ENCODE results near the gene SYNC. TPM values are rescaled to one million over a fixed set of nuclear protein-coding genes. Genes with fewer than 3 reads are reported as not detected.

Gene SYNC
- total and polyA plus RNA-seq, 2 of the 8 experiments (the other 6 are each of a cell fraction or from before 2014, with no cell fraction given): 0.06 to 0.17 TPM

- ChIA-PET POLR2A (ENCODE audit: partially characterized antibody) (interaction anchor here (0.9 to 9.6 kb wide), 3 partner anchors 13 to 55 kb away, joined by 4 to 152 read pairs (median 5); no protein-coding TSS in a partner anchor), CTCF (ENCODE audit: partially characterized antibody) (interaction anchor here (0.8 to 10.5 kb wide), 3 partner anchors 31 to 198 kb away, joined by 3 to 329 read pairs (median 4); no protein-coding TSS in a partner anchor)
- Histone ChIP-seq H3K79me1 (ENCODE audit: low read depth, low read length) (no peaks in the 10 kb centered on the region), H2BK5ac (ENCODE audit: low read depth, low read length) (0 out of 2 replicates have a peak overlapping the region, but pooled peaks have one; percentile 35), H2BK12ac (ENCODE audit: low read depth, low read length) (peak overlapping the region; percentile 68; the same call in 1 of the 2 replicates), H2BK20ac (ENCODE audit: low read length) (peak overlapping the region; percentile 86; the same call in 1 of the 2 replicates), H3K56ac (replicated peaks; ENCODE audit: insufficient read length, low read depth, low read length) (no peak overlapping the region), H3K79me2 (ENCODE audit: control insufficient read depth in 1 of 2, insufficient read depth in 2 of 2, low read length in 2 of 2) (no peaks in the 10 kb centered on the region), H3K9me3 (ENCODE audit: insufficient read depth in 2 of 2, low read depth in 1 of 2, low read length in 1 of 2) (no peaks in the 10 kb centered on the region), H3K14ac (ENCODE audit: insufficient read length) (no peak overlapping the region), H3K23me2 (ENCODE audit: low read depth, low read length) (no peaks in the 10 kb centered on the region), H4K5ac (ENCODE audit: insufficient read length, low read depth, low read length) (no peak overlapping the region), H3K27ac (ENCODE audit: low read depth, low read length) (no peak overlapping the region), H3K4me3 (ENCODE audit: extremely low read depth in 1 of 4, insufficient read depth in 2 of 4, low read depth in 3 of 4, low read length in 4 of 4) (no peak overlapping the region), H2BK120ac (replicated peaks; ENCODE audit: low read depth, low read length) (no peak overlapping the region), H3K18ac (ENCODE audit: extremely low read depth, low read length) (no peak overlapping the region), H4K20me1 (replicated peaks in 1 of 2; ENCODE audit: control insufficient read depth in 1 of 2, insufficient read depth in 2 of 2, low read length in 2 of 2) (no peaks in the 10 kb centered on the region), H4K8ac (ENCODE audit: extremely low read depth, insufficient read depth, low read length) (no peak overlapping the region), H3K4me2 (ENCODE audit: insufficient read depth in 1 of 2, low read depth in 2 of 2, low read length in 2 of 2) (no peak overlapping the region), H2BK15ac (ENCODE audit: low read length) (peak overlapping the region; percentile 93; the same call in 1 of the 2 replicates), H3K27me3 (replicated peaks in 1 of 4; ENCODE audit: control insufficient read depth in 3 of 4, extremely low read depth in 1 of 4, insufficient read depth in 3 of 4, low read length in 3 of 4) (no peaks in the 10 kb centered on the region; a peak in 1 of 7 replicates), H3K23ac (ENCODE audit: insufficient read length) (no peak overlapping the region), H3K36me3 (ENCODE audit: control insufficient read depth in 2 of 4, insufficient read depth in 4 of 4, low read length in 3 of 4) (no peaks in the 10 kb centered on the region), H3K4ac (replicated peaks; ENCODE audit: insufficient read length, low read depth, low read length) (no peak overlapping the region), H2AK5ac (ENCODE audit: low read depth, low read length) (peak overlapping the region; percentile 93; the same call in 1 of the 2 replicates), H2AFZ (ENCODE audit: low read length) (no peak overlapping the region), H3K9ac (replicated peaks in 1 of 4; ENCODE audit: extremely low read depth in 1 of 4, low read depth in 3 of 4, low read length in 3 of 4) (no peak overlapping the region), H3K4me1 (replicated peaks in 1 of 4; ENCODE audit: control insufficient read depth in 3 of 4, insufficient read depth in 4 of 4, low read length in 3 of 4) (peaks cover 0 to 13% (median 12%) of the 10 kb centered on the region in 4 experiments; a peak in 6 of 7 replicates), H4K91ac (replicated peaks; ENCODE audit: insufficient read length, low read length) (no peak overlapping the region)
- TF ChIP-seq GABPA (IDR thresholded peaks at IDR 0.05; ENCODE audit: borderline replicate concordance, insufficient read depth, low read length) (no peak), MAFK (IDR thresholded peaks at IDR 0.05; ENCODE audit: low read depth, low read length) (no peak), HDAC2 (IDR thresholded peaks at IDR 0.05; ENCODE audit: borderline replicate concordance in 1 of 2, low read depth in 2 of 2, low read length in 2 of 2) (no peak), CBX5 (IDR thresholded peaks at IDR 0.05; ENCODE audit: low read depth, low read length) (no peak), RFX5 (IDR thresholded peaks at IDR 0.05; ENCODE audit: borderline replicate concordance, low read depth, low read length) (no peak), BCL11A (IDR thresholded peaks at IDR 0.05; ENCODE audit: low read depth in 2 of 2, low read length in 2 of 2) (no peak), CTBP2 (IDR thresholded peaks at IDR 0.05; ENCODE audit: borderline replicate concordance, insufficient read depth, insufficient read length, low read length) (no peak), NRF1 (IDR thresholded peaks at IDR 0.05; ENCODE audit: low read depth, low read length) (no peak), EP300 (IDR thresholded peaks at IDR 0.05; ENCODE audit: borderline replicate concordance in 1 of 2, low read depth in 2 of 2, low read length in 2 of 2) (no peak)
- TF ChIP-seq, protein P1, sequence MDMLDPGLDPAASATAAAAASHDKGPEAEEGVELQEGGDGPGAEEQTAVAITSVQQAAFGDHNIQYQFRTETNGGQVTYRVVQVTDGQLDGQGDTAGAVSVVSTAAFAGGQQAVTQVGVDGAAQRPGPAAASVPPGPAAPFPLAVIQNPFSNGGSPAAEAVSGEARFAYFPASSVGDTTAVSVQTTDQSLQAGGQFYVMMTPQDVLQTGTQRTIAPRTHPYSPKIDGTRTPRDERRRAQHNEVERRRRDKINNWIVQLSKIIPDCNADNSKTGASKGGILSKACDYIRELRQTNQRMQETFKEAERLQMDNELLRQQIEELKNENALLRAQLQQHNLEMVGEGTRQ (IDR thresholded peaks at IDR 0.05; ENCODE audit: low read length): no peak
- 86% methylated on average over 1 of the region's 1 CpG; no CpG with 5 or more reads in 1 of the 2 experiments for WGBS, 2 experiments (ENCODE audit: extremely low coverage in 1 of 2, insufficient coverage in 1 of 2, insufficient read length in 1 of 2, insufficient replicate concordance in 2 of 2, low coverage in 1 of 2, low lambda C conversion rate in 2 of 2, missing lambda C conversion rate in 1 of 2)
- FAIRE-seq: no peak
- no peak for DNase-seq (ENCODE audit: low read depth in 1 of 2, low spot score in 2 of 2)
Measured at GRCh38 chr1:32718527-32718926, 16.0 kb upstream of the SYNC start.
